IMR-90 (cell line): ENCODE measurements around the gene HS3ST2. TPM values are rescaled to one million over a fixed set of nuclear protein-coding genes. Genes with fewer than 3 reads are reported as not detected.

ENCODE experiments used
- ATAC-seq: fragments of 200-7000 bp; cut with Tn5 transposase; 2 replicates; pipeline ENCODE4 v1.9.1; 2020; ENCODE audit warnings: low read depth, mild to moderate bottlenecking, moderate library complexity
- BruUV-seq: library from RNA; stranded (reverse); fragments of 400-500 nt; replicated peaks from 2 replicates; lab custom pipeline; 2021; lab: Mats Ljungman, UMichigan
- CTCF ChIA-PET: fragments of 300-600 bp; formaldehyde crosslinking; extraction: SDS; loops from one replicate; lab custom pipeline; 2021; ENCODE audit warnings: antibody characterized with exemption; lab: Yijun Ruan, JAX
- POLR2A ChIA-PET: fragments of 300-600 bp; sonication (Branson Sonifier 250); formaldehyde crosslinking; loops from one replicate; lab custom pipeline; 2022; ENCODE audit warnings: antibody characterized with exemption; ENCODE audit not compliant: unreplicated experiment; lab: Charles Lee
- DNase-seq: peaks from one replicate; pipeline ENCODE4 v3.0.0; 2013
- H2AFZ ChIP-seq: replicated peaks from 2 replicates; pipeline ENCODE3; 2013; ENCODE audit warnings: low read length, mild to moderate bottlenecking; ENCODE audit not compliant: poor library complexity
- H2AK5ac ChIP-seq: 2 replicates; pipeline ENCODE4 v1.6.1; 2013; ENCODE audit warnings: low read depth, low read length, inconsistent platforms
- H2AK9ac ChIP-seq: replicated peaks from 2 replicates; pipeline ENCODE3; 2013; ENCODE audit warnings: mild to moderate bottlenecking, low read depth, low read length, moderate library complexity; ENCODE audit not compliant: poor library complexity
- H2BK120ac ChIP-seq: 2 replicates; pipeline ENCODE4 v1.6.1; 2013; ENCODE audit warnings: low read depth, low read length, inconsistent platforms
- H2BK15ac ChIP-seq: 3 replicates; pipeline ENCODE4 v1.6.1; 2013; ENCODE audit warnings: low read depth, low read length, inconsistent platforms
- H2BK20ac ChIP-seq: 2 replicates; pipeline ENCODE4 v1.6.1; 2013; ENCODE audit warnings: low read depth, mild to moderate bottlenecking, inconsistent platforms, low read length, moderate library complexity
- H2BK5ac ChIP-seq: 2 replicates; pipeline ENCODE4 v1.6.1; 2013; ENCODE audit warnings: mild to moderate bottlenecking, low read depth, low read length, inconsistent platforms; ENCODE audit not compliant: poor library complexity, severe bottlenecking
- H3K14ac ChIP-seq: replicated peaks from 2 replicates; pipeline ENCODE4 v1.6.1; 2013; ENCODE audit warnings: low read depth, low read length, inconsistent platforms
- H3K18ac ChIP-seq: 2 replicates; pipeline ENCODE4 v1.6.1; 2013; ENCODE audit warnings: low read depth, low read length, control low read depth
- H3K23ac ChIP-seq: 2 replicates; pipeline ENCODE4 v1.6.1; 2013; ENCODE audit warnings: low read depth, low read length, inconsistent platforms
- H3K27ac ChIP-seq: 2 replicates; pipeline ENCODE4 v1.5.1; 2013; ENCODE audit warnings: mild to moderate bottlenecking, control low read depth, low read length; ENCODE audit not compliant: insufficient read depth
- H3K27me3 ChIP-seq: 2 replicates; pipeline ENCODE4 v1.6.1; 2013; ENCODE audit warnings: low read length; ENCODE audit not compliant: control insufficient read depth, insufficient read depth
- H3K36me3 ChIP-seq: 2 replicates; pipeline ENCODE4 v1.6.1; 2013; ENCODE audit warnings: low read length, mixed read lengths; ENCODE audit not compliant: control insufficient read depth, insufficient read depth
- H3K4ac ChIP-seq: 2 replicates; pipeline ENCODE4 v1.6.1; 2013; ENCODE audit warnings: low read depth, low read length, inconsistent platforms
- H3K4me1 ChIP-seq: 2 replicates; pipeline ENCODE4 v1.6.1; 2013; ENCODE audit warnings: low read length, mixed read lengths; ENCODE audit not compliant: control insufficient read depth, insufficient read depth
- H3K4me2 ChIP-seq: 2 replicates; pipeline ENCODE4 v1.6.1; 2013; ENCODE audit warnings: low read depth, mild to moderate bottlenecking, control low read depth, low read length, moderate library complexity
- H3K4me3 ChIP-seq: 2 replicates; pipeline ENCODE4 v1.5.1; 2013; ENCODE audit warnings: low read depth, mild to moderate bottlenecking, control low read depth, low read length, moderate library complexity; ENCODE audit not compliant: insufficient read depth
- H3K56ac ChIP-seq: 2 replicates; pipeline ENCODE4 v1.6.1; 2013; ENCODE audit warnings: low read length, inconsistent platforms; ENCODE audit not compliant: insufficient read depth; ENCODE audit errors: extremely low read depth
- H3K79me1 ChIP-seq, 2 experiments: 2 replicates each; pipeline ENCODE4 v1.6.1; 2013; ENCODE audit warnings: low read length in 2 of 2, inconsistent platforms in 1 of 2, low read depth in 1 of 2
- H3K9ac ChIP-seq: 2 replicates; pipeline ENCODE4 v1.6.1; 2013; ENCODE audit warnings: low read depth, low read length, control low read depth
- H3K9me1 ChIP-seq: 2 replicates; pipeline ENCODE4 v1.6.1; 2013; ENCODE audit warnings: low read length, inconsistent platforms; ENCODE audit not compliant: insufficient read depth
- H3K9me3 ChIP-seq: 2 replicates; pipeline ENCODE4 v1.6.1; 2013; ENCODE audit warnings: low read length; ENCODE audit not compliant: control insufficient read depth, insufficient read depth
- H4K20me1 ChIP-seq: 2 replicates; pipeline ENCODE4 v1.6.1; 2013; ENCODE audit warnings: low read length, inconsistent platforms; ENCODE audit not compliant: insufficient read depth
- H4K5ac ChIP-seq: 2 replicates; pipeline ENCODE4 v1.6.1; 2013; ENCODE audit warnings: mild to moderate bottlenecking, low read depth, low read length, control low read depth
- H4K8ac ChIP-seq, 2 experiments: 2 replicates each; pipeline ENCODE4 v1.6.1; 2013; ENCODE audit warnings: low read depth in 2 of 2, low read length in 2 of 2, control low read depth in 1 of 2, inconsistent platforms in 1 of 2
- H4K91ac ChIP-seq: 2 replicates; pipeline ENCODE4 v1.6.1; 2013; ENCODE audit warnings: low read depth, low read length, inconsistent platforms; ENCODE audit not compliant: insufficient read depth
- NFE2L2 ChIP-seq: fragments of 150-350 bp; IDR thresholded peaks from 2 replicates; pipeline ENCODE4 v1.6.1; 2016; ENCODE audit warnings: low read depth, mild to moderate bottlenecking, low read length
- RAD21 ChIP-seq: IDR thresholded peaks from 2 replicates; pipeline ENCODE4 v1.6.1; 2012; ENCODE audit warnings: low read length, improper control_type of control experiment
- RFX5 ChIP-seq: IDR thresholded peaks from 2 replicates; pipeline ENCODE4 v1.8.0; 2012; ENCODE audit warnings: low read depth, mild to moderate bottlenecking, low read length, moderate library complexity
- WGBS, 2 experiments: methylation state at CpG; one replicate each; pipeline versions ENCODE4 v1.1.5 to v1.1.7; 2013; ENCODE audit warnings: missing lambda C conversion rate in 2 of 2; ENCODE audit not compliant: insufficient read length in 1 of 2; ENCODE audit errors: extremely low coverage in 2 of 2; 5-methylcytosine and 5-hydroxymethylcytosine counted together
- dilution Hi-C: fragments of 300-500 bp; cut with HindIII; formaldehyde crosslinking; loops from one replicate; pipeline ENCODE4 v1.14.3; 2018; ENCODE audit warnings: low sequenced_read_pairs; ENCODE audit not compliant: unreplicated experiment
- in situ Hi-C: fragments of 300-500 bp; cut with MboI; formaldehyde crosslinking; loops from 3 replicates; pipeline ENCODE4 v1.14.3; 2019; ENCODE audit warnings: low sequenced_read_pairs, inconsistent platforms, mixed read lengths
- intact Hi-C: fragments of 100-400 bp; cut with micrococcal nuclease; formaldehyde crosslinking; loops from 2 replicates; pipeline ENCODE4 v1.10.0; 2022
- polyA plus RNA-seq, 3 experiments: library from polyadenylated mRNA; depleted of rRNA; stranded (reverse); fragments of >200 nt; gene quantifications; 2 replicates each; pipeline ENCODE4 v1.2.3, GENCODE V29; 2012; ENCODE audit warnings: low replicate concordance in 1 of 3
- total RNA-seq: library from RNA; depleted of rRNA; stranded (reverse); fragments of >200 nt; gene quantifications from 2 replicates; pipeline ENCODE4 v1.2.3, GENCODE V29; 2012

HS3ST2 gene
- total and polyA plus RNA-seq, 2 of the 4 experiments (the other 2 are of a cell fraction), result not detected

DNA sequence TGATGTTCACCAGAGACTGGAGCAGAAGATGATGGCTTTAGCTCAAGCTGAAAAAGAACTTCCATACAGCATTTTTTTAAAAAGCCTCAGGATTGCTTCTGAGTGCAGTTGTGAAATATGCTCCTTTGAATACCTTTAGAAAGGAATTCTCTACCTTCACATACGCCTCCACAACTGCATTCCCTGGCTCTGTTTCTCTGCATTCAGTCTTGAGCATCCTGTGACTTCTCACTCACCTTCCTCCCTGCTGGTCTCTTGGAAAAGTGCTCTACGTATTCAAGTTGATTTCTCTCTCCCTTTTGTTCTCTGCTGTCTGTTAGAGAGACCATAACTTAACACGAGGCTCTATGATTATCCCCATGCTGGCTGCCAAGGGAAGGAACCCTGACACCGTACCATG is 34.5 kb downstream of the HS3ST2 start:
- no peak overlapping the region for H4K91ac ChIP-seq
- in situ Hi-C loops, result no loop called here
- ATAC-seq, result no peak

More for the DNA sequence above, 34.5 kb downstream of the HS3ST2 start:
- Histone ChIP-seq H4K5ac (no peak overlapping the region), H3K14ac (no peak overlapping the region), H3K27me3 (no peaks in the 10 kb centered on the region), H2BK5ac (no peak overlapping the region), H4K20me1 (no peaks in the 10 kb centered on the region), H3K4ac (no peak overlapping the region), H3K9me3 (no peaks in the 10 kb centered on the region), H3K4me3 (no peak overlapping the region), H3K9me1 (no peaks in the 10 kb centered on the region), H3K23ac (no peak overlapping the region), H2AK5ac (no peak overlapping the region), H2AK9ac (no peak overlapping the region), H2BK20ac (no peak overlapping the region), H3K36me3 (no peaks in the 10 kb centered on the region), H3K18ac (no peak overlapping the region), H2AFZ (no peak overlapping the region), H2BK120ac (no peak overlapping the region), H3K27ac (no peak overlapping the region), H4K8ac (no peak overlapping the region), H3K56ac (no peak overlapping the region), H3K4me2 (no peak overlapping the region), H3K79me1 (no peaks in the 10 kb centered on the region), H3K9ac (no peak overlapping the region), H3K4me1 (no peaks in the 10 kb centered on the region), H2BK15ac (no peak overlapping the region)
- TF ChIP-seq NFE2L2 (no peak), RAD21 (no peak), RFX5 (no peak)
- no TSS peak for BruUV-seq
- dilution Hi-C loops, result no loop called here
- ChIA-PET POLR2A (no interaction called here), CTCF (interaction anchor here (1.0 kb wide), 1 partner anchor 11 kb away, joined by 3 read pairs; no protein-coding TSS in a partner anchor)
- no peak for DNase-seq
- 20% methylated on average over 1 of the region's 4 CpGs; no CpG with 5 or more reads in 1 of the 2 experiments for WGBS, 2 experiments
- intact Hi-C loops, result no loop called here
